Suprapubic skin (tissue), 4 donors: Measurements from ENCODE around the gene ZNF593OS. TPM values are rescaled to one million over a fixed set of nuclear protein-coding genes. Genes with fewer than 3 reads are reported as not detected.

Experiments
- DNase-seq, 2 donors: peaks; one replicate each; pipeline ENCODE4 v3.0.0-alpha.2; 2019; ENCODE audit warnings: low spot score in 2 of 2
- H3K27ac ChIP-seq: fragments of 200-600 bp; sonication (generic); one replicate; pipeline ENCODE4 v1.5.1; 2019
- H3K27me3 ChIP-seq: fragments of 200-600 bp; sonication (generic); one replicate; pipeline ENCODE4 v1.5.1; 2019
- H3K36me3 ChIP-seq: fragments of 200-600 bp; sonication (generic); one replicate; pipeline ENCODE4 v1.5.1; 2019
- H3K4me1 ChIP-seq: fragments of 200-600 bp; sonication (generic); one replicate; pipeline ENCODE4 v1.5.1; 2019
- H3K4me3 ChIP-seq: fragments of 200-600 bp; sonication (generic); one replicate; pipeline ENCODE4 v1.5.1; 2019; ENCODE audit warnings: mild to moderate bottlenecking
- H3K9me3 ChIP-seq: fragments of 200-600 bp; sonication (generic); one replicate; pipeline ENCODE4 v1.5.1; 2019
- EP300 ChIP-seq: sonication (generic); formaldehyde crosslinking; IDR thresholded peaks from one replicate; pipeline ENCODE4 v1.6.1; 2017; ENCODE audit warnings: antibody characterized with exemption
- POLR2A ChIP-seq, 2 donors: fragments of 450-650 bp; IDR thresholded peaks; one replicate each; pipeline ENCODE4 v1.6.1; 2017; ENCODE audit warnings: antibody characterized with exemption in 2 of 2, mild to moderate bottlenecking in 2 of 2, moderate library complexity in 2 of 2
- POLR2AphosphoS5 ChIP-seq, 3 donors: sonication (generic); formaldehyde crosslinking; IDR thresholded peaks; one replicate each; pipeline ENCODE4 v1.6.1; 2017; ENCODE audit warnings: antibody characterized with exemption in 3 of 3
- WGBS: methylation state at CpG from one replicate; pipeline ENCODE4 v1.1.5; 2018; 5-methylcytosine and 5-hydroxymethylcytosine counted together
- total RNA-seq, 4 donors: library from RNA; depleted of rRNA; stranded (reverse); fragments of >200 nt; gene quantifications; one replicate each; pipeline ENCODE4 v1.1.0, GENCODE V29; 2016
- TF ChIP-seq, protein P1 (sequence below), 2 donors: fragments of 200-600 bp in 1 of 2; fragments of 450-650 bp in 1 of 2; sonication (generic) in 1 of 2; IDR thresholded peaks; one replicate each; pipeline ENCODE4 v1.5.1; 2016 to 2019; ENCODE audit warnings: antibody characterized with exemption in 2 of 2, mild to moderate bottlenecking in 1 of 2, moderate library complexity in 1 of 2

The ZNF593OS gene
- total RNA-seq, 4 donors from 2014 or later, result not detected

DNA sequence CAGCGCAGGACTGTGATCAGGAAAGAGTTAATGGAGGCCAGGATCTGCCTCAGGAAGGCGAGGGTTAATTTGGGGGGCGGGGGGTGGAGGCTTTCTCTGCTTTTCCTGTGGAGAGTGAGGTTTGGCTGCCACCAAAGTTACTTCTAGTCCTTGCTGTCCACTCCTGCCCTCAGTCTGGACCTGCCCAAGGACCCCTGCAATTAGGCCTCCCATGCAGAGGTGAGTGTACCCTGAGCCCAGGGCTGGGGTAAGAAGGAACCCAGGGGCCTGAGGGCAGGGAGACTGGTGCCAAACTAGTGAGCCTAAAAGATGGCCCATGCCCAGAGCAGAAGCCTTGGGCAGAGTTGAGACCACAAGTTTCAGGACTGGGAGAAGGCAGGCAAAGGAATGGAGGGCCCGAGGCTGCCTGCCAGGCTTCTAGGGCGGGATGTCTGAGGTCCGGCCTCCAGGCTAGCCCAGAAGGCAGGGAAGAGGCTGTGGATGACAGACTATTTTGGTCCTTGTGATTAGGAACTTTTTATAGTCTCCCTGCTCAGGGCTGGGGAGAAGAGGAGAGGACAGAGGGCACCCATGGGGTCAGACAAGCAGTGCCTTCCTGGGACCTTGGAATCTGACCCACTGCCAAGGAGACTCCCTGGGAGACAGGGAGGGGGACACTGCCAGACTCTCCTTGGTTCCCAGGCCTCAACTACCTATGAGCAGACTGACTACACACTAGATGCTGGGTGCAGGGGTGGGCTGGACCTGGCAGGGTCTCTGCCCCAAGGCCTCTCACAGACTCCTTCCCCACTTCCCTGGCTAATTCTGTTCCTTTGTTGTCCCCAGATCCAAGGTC lies 12.5 kb downstream of the ZNF593OS start, which contains the start of gene FAM110D:
Gene FAM110D (plus strand): TSS at position 172 of the 835 bp plus-strand sequence. CDS start 2,213 bp downstream, outside the sequence.
- Histone ChIP-seq H3K4me3 (peak within 1 kb of the TSS; percentile 65), H3K9me3 (no peaks in the 10 kb centered on the region), H3K4me1 (peaks cover 20% of the 10 kb centered on the region), H3K36me3 (no peaks in the 10 kb centered on the region), H3K27ac (no peak within 1 kb of the TSS), H3K27me3 (peaks cover 38% of the 10 kb centered on the region)
- WGBS, result 34% methylated on average over 6 of the region's 6 CpGs
- DNase-seq, result no peak
- TF ChIP-seq, protein P1, sequence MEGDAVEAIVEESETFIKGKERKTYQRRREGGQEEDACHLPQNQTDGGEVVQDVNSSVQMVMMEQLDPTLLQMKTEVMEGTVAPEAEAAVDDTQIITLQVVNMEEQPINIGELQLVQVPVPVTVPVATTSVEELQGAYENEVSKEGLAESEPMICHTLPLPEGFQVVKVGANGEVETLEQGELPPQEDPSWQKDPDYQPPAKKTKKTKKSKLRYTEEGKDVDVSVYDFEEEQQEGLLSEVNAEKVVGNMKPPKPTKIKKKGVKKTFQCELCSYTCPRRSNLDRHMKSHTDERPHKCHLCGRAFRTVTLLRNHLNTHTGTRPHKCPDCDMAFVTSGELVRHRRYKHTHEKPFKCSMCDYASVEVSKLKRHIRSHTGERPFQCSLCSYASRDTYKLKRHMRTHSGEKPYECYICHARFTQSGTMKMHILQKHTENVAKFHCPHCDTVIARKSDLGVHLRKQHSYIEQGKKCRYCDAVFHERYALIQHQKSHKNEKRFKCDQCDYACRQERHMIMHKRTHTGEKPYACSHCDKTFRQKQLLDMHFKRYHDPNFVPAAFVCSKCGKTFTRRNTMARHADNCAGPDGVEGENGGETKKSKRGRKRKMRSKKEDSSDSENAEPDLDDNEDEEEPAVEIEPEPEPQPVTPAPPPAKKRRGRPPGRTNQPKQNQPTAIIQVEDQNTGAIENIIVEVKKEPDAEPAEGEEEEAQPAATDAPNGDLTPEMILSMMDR (IDR thresholded peaks at IDR 0.05), result no peak
- TF ChIP-seq EP300, result no peak
- TF ChIP-seq POLR2A (IDR thresholded peaks at IDR 0.05), result no peak
- no peak for TF ChIP-seq POLR2AphosphoS5 (IDR thresholded peaks at IDR 0.05)

DNA sequence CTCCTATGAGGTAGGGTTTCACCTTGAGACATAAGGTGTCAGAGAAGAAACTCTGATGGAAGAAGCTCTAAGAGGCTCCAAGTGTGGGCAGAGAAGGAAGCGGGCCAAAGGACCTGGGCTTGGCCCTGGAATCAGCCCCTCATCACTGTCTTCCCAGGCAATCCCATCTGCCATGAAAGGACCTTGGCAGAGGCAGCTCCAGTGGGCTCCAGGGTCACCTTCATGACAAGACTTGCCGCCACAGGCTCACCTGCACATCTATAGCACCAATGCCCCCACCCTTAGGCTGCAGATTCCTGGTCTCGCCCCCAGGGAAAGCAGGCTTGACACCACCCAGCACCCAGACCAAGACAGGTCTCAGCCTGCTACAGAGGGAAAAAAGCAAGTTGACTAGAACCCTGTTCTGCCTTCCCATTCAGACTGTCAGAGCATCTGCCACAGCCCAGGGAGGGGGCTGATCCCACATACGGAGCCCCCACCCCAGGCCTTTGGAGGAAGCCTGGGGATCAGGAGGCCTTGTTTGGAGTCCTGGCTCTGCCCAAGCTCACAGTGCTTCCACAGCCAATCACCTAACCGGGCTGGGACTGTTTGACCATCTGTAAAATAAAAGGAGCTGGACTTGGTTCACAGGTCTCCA lies 13.2 kb downstream of the ZNF593OS start:
- H3K4me1 ChIP-seq, result peaks cover 14% of the 10 kb centered on the region
- no peaks in the 10 kb centered on the region for H3K36me3 ChIP-seq
- TF ChIP-seq, protein P1 (IDR thresholded peaks at IDR 0.05), result no peak
- TF ChIP-seq POLR2AphosphoS5 (IDR thresholded peaks at IDR 0.05) (no peak), EP300 (no peak), POLR2A (IDR thresholded peaks at IDR 0.05) (no peak)
- no peaks in the 10 kb centered on the region for H3K9me3 ChIP-seq
- DNase-seq, result peak in 1 of 2 donors; percentile 55
- peaks cover 38% of the 10 kb centered on the region for H3K27me3 ChIP-seq
- H3K27ac ChIP-seq, result no peak overlapping the region
- H3K4me3 ChIP-seq, result no peak overlapping the region
- WGBS, result 76% methylated on average over 4 of the region's 5 CpGs

DNA sequence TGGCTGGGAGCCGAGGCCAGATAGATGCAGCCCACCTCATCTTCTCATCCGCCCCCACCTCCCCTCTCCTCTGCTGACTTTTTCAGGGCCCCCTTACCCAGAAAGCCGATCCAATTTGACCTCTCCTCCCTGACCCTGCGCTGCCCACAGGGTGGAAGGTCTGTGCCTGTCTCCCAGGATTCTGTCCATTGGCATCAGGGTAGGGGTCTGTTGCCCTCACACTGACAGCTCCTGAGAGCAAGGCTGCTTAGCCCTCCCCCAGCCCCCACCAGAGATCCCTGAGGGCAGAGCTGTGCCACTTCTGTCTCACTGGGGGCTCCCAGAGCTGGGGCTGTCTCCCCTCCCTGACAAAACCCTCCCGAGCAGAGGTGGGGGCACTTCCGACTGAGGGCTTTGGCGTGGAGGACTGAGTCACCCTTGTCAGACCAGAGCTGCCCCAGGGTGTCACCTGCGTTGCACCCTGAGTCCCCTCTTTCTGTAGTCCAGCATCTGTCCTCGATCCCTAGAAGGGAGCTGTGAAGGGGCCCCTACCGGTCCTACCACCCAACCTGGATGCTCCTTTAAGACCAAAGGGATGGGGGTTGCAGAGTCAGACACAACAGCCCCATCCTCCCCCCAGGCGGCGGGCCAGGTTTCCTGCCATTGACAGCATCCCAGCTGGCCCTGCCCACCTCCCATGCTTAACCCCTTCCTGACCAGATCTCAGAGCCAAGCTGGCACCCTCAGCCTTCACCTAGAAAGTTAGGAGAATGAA lies 15.2 kb downstream of the ZNF593OS start:
- H3K36me3 ChIP-seq, result no peaks in the 10 kb centered on the region
- H3K4me3 ChIP-seq, result peak overlapping the region; percentile 25
- H3K4me1 ChIP-seq, result peaks cover 5% of the 10 kb centered on the region
- H3K27me3 ChIP-seq, result peaks cover 34% of the 10 kb centered on the region
- TF ChIP-seq, protein P1 (IDR thresholded peaks at IDR 0.05), result no peak
- TF ChIP-seq POLR2AphosphoS5 (IDR thresholded peaks at IDR 0.05), result no peak
- TF ChIP-seq POLR2A (IDR thresholded peaks at IDR 0.05), result no peak
- no peak for TF ChIP-seq EP300
- 34% methylated on average over 10 of the region's 12 CpGs for WGBS
- no peaks in the 10 kb centered on the region for H3K9me3 ChIP-seq
- DNase-seq, result peak in 1 of 2 donors; percentile 78
- H3K27ac ChIP-seq, result peak overlapping the region; percentile 15

DNA sequence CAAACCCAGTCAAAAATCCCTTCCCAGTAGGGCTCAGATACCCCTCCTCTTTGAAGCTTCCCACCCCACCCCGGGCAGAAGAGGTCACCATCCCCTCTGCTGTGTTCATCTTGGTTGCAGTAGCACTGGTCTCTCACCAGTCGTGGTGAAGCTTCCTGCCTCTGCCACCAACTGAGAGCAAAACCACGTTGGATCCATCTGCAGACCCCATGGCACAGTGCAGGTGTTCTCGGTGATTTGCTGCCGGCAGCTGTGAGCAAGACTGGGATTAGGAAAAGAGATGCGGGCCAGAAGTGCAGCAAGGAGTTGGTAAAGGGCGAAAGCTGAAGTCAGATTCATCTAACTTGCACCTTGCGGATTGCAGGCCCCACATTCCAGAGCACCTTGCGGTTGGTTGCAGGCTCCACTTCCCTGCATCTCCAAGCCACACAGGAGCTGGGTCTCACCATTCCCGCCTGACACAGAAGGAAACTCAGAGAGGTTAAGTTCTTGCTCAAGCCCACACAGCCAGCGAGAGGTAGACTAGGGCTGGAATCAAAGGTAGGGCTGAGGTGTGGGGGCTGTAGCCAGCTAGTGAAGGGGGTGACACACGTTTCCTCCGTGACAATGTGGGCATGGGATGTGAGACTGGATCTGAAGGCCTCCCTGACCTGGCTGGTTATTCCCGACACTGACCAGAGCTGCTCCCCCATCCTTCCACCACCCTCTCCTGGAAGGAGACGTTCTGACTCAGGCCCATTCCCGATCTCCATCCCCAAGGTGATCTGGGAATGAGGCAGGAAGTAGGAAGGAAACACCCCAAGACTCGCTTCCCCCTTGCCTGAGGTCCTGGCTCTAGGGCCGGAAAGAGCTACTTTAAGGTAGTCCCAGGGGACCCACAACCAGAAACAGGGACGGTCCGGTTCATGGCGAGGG lies 16.0 kb downstream of the ZNF593OS start:
- peaks cover 33% of the 10 kb centered on the region for H3K27me3 ChIP-seq
- peak overlapping the region; percentile 25 for H3K4me3 ChIP-seq
- no peak for DNase-seq
- no peaks in the 10 kb centered on the region for H3K9me3 ChIP-seq
- H3K27ac ChIP-seq, result peak overlapping the region; percentile 50
- no peaks in the 10 kb centered on the region for H3K4me1 ChIP-seq
- no peaks in the 10 kb centered on the region for H3K36me3 ChIP-seq
- no peak for TF ChIP-seq EP300
- TF ChIP-seq, protein P1 (IDR thresholded peaks at IDR 0.05), result no peak
- TF ChIP-seq POLR2A (IDR thresholded peaks at IDR 0.05), result no peak
- TF ChIP-seq POLR2AphosphoS5 (IDR thresholded peaks at IDR 0.05), result no peak
- 64% methylated on average over 21 of the region's 21 CpGs for WGBS
